Heart left ventricle (tissue), 13 donors: ENCODE results near the gene YY1AP1.
A peak's percentile ranks its signal among the peaks of the same experiment; 100 is the strongest.

Experiments used
- CTCF ChIP-seq, 12 donors: fragments of 200-600 bp; sonication (generic) in 4 of 12; IDR thresholded peaks; one replicate each; pipeline versions ENCODE4 v1.5.0 to v1.8.0; 2018 to 2022; ENCODE audit warnings: antibody characterized with exemption in 12 of 12, mild to moderate bottlenecking in 5 of 12
- POLR2A ChIP-seq, 2 donors: fragments of 450-650 bp; IDR thresholded peaks; one replicate each; pipeline ENCODE4 v1.6.1; 2017; ENCODE audit warnings: antibody characterized with exemption in 2 of 2, mild to moderate bottlenecking in 2 of 2, moderate library complexity in 2 of 2
- donor health status: ischemic (EF 13 %, LVEDD 7.1; RV severe dilation, severe dysfunction).
- donor health status: DM: no; HTN: yes; CAD: no.
- donor health status: DM: no; HTN: no; CAD: no.
- donor health status: ischemic (EF 25% LVEDD 6.9; RV normal size, moderate dysfunction).
- donor health status: ischemic (EF 25% LVEDD 5.7; RV mildly dilated, moderate dysfunction).
- donor health status: ischemic (EF 35%, LVEDD 5.7; RV mildly dilated, moderate dysfunction).
- donor health status: nonischemic (EF 11% LVEDD 7.7; RV severe dilation, severe dysfunction).
- donor health status: DM: yes; HTN: yes; CAD: no.
- donor health status: PGD.
- donor health status: ischemic (EF 29% LVEDD 5.4; RV normal size, mild dysfunction).
- donor health status: nonischemic (EF 23%, LVEDD 6.1; RV moderate dilation, normal function).

GRCh38 chr1:155688324-155689080 is at the start of gene YY1AP1:
- TF ChIP-seq CTCF (IDR thresholded peaks at IDR 0.05) (peak in 5 of 12 donors; percentile 7 to 28 (median 23)), POLR2A (IDR thresholded peaks at IDR 0.05) (peak in 1 of 2 donors; percentile 52)
